Esophagus muscularis mucosa (tissue), 4 donors: Measurements from ENCODE around the gene FASTK. TPM values are rescaled to one million over a fixed set of nuclear protein-coding genes. Genes with fewer than 3 reads are reported as not detected.

ENCODE experiments used
- DNase-seq: peaks from one replicate; pipeline ENCODE4 v3.0.0-alpha.2; 2017; ENCODE audit errors: extremely low spot score
- H3K27ac ChIP-seq, 4 donors: fragments of 200-600 bp; sonication (generic); replicated peaks in 1 of 4; 1 replicate in 3 of 4; 2 replicates in 1 of 4; pipeline ENCODE4 v1.5.1; 2016 to 2019; ENCODE audit warnings: mild to moderate bottlenecking in 1 of 4
- H3K27me3 ChIP-seq, 4 donors: fragments of 200-600 bp; sonication (generic); one replicate each; pipeline versions ENCODE4 v1.5.1 to v1.6.0; 2016 to 2019
- H3K36me3 ChIP-seq, 4 donors: fragments of 200-600 bp; sonication (generic); one replicate each; pipeline ENCODE4 v1.5.1; 2016 to 2019
- H3K4me1 ChIP-seq, 4 donors: fragments of 200-600 bp; sonication (generic); one replicate each; pipeline ENCODE4 v1.5.1; 2016 to 2019
- H3K4me3 ChIP-seq, 4 donors: fragments of 200-600 bp; sonication (generic); 1 replicate in 2 of 4; 2 replicates in 2 of 4; pipeline ENCODE4 v1.5.1; 2016 to 2019; ENCODE audit warnings: mild to moderate bottlenecking in 4 of 4, moderate library complexity in 1 of 4
- H3K9me3 ChIP-seq, 4 donors: fragments of 200-600 bp; sonication (generic); 1 replicate in 3 of 4; 2 replicates in 1 of 4; pipeline ENCODE4 v1.5.1; 2016 to 2019
- EP300 ChIP-seq: sonication (generic); formaldehyde crosslinking; IDR thresholded peaks from one replicate; pipeline ENCODE4 v1.6.1; 2017; ENCODE audit warnings: antibody characterized with exemption
- POLR2A ChIP-seq: fragments of 450-650 bp; IDR thresholded peaks from one replicate; pipeline ENCODE4 v1.6.1; 2017; ENCODE audit warnings: antibody characterized with exemption, moderate library complexity, mild to moderate bottlenecking, low read depth
- POLR2AphosphoS5 ChIP-seq, 2 donors: sonication (generic); formaldehyde crosslinking; IDR thresholded peaks; one replicate each; pipeline ENCODE4 v1.6.1; 2017; ENCODE audit warnings: antibody characterized with exemption in 2 of 2
- WGBS: methylation state at CpG from one replicate; pipeline ENCODE4 v1.1.5; 2018; 5-methylcytosine and 5-hydroxymethylcytosine counted together
- intact Hi-C: fragments of 100-400 bp; cut with DNase I; formaldehyde crosslinking; loops from one replicate; pipeline ENCODE4 v1.15.1; 2023
- total RNA-seq, 4 donors: library from RNA; depleted of rRNA; stranded (reverse); fragments of >200 nt; gene quantifications; one replicate each; pipeline versions ENCODE4 v1.1.0 to v1.2.1, GENCODE V29; 2016
- TF ChIP-seq, protein P1 (sequence below), 3 experiments: fragments of 200-600 bp in 2 of 3; fragments of 450-650 bp in 1 of 3; sonication (generic) in 2 of 3; IDR thresholded peaks; one replicate each; pipeline ENCODE4 v1.5.1; 2017 to 2019; ENCODE audit warnings: antibody characterized with exemption in 3 of 3, mild to moderate bottlenecking in 2 of 3, moderate library complexity in 1 of 3

The FASTK gene
- total RNA-seq, 4 donors from 2014 or later: 45.7 to 74.9 (median 60.4) TPM

DNA sequence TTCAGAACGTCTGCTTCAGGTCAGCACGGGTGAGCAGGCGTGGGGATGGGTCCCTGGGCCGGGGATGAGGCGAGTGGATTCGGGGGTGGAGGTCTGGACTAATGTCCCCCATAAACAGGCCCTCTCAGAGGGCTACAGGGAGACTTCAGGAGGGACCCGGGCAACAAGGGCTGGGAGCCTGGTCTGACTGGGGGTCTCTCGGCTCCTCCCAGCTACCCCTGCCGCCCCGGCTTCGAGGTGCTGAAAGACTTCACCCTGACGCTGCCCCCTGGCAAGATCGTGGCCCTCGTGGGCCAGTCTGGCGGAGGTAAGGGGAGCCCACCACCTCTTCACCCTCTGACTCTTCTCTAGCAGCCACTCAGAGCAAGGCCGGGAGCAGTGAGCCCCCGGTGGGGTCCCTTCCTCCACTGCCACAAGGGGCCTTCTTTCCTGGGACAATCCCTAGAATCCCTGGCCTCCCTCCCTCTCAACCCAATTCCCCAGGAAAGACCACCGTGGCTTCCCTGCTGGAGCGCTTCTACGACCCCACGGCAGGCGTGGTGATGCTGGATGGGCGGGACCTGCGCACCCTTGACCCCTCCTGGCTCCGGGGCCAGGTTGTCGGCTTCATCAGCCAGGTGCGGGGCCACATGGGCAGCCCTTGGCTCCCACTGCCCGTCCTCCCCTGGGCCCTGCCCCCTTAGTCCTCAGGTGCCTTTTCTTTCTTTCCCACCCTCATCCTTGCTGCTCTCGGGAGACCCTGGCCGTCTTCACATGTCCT, 39.8 kb downstream of the FASTK start:
- no peaks in the 10 kb centered on the region for H3K9me3 ChIP-seq
- H3K27me3 ChIP-seq: no peaks in the 10 kb centered on the region
- H3K27ac ChIP-seq: no peak overlapping the region
- no peak overlapping the region for H3K4me3 ChIP-seq
- intact Hi-C loops: no loop called here
- TF ChIP-seq EP300: no peak
- TF ChIP-seq, protein P1, sequence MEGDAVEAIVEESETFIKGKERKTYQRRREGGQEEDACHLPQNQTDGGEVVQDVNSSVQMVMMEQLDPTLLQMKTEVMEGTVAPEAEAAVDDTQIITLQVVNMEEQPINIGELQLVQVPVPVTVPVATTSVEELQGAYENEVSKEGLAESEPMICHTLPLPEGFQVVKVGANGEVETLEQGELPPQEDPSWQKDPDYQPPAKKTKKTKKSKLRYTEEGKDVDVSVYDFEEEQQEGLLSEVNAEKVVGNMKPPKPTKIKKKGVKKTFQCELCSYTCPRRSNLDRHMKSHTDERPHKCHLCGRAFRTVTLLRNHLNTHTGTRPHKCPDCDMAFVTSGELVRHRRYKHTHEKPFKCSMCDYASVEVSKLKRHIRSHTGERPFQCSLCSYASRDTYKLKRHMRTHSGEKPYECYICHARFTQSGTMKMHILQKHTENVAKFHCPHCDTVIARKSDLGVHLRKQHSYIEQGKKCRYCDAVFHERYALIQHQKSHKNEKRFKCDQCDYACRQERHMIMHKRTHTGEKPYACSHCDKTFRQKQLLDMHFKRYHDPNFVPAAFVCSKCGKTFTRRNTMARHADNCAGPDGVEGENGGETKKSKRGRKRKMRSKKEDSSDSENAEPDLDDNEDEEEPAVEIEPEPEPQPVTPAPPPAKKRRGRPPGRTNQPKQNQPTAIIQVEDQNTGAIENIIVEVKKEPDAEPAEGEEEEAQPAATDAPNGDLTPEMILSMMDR (IDR thresholded peaks at IDR 0.05): no peak
- no peak for TF ChIP-seq POLR2A
- TF ChIP-seq POLR2AphosphoS5 (IDR thresholded peaks at IDR 0.05): no peak
- H3K4me1 ChIP-seq: peaks cover 14 to 18% (median 17%) of the 10 kb centered on the region in 4 donors
- peaks cover 14 to 78% (median 66%) of the 10 kb centered on the region in 4 donors for H3K36me3 ChIP-seq
- DNase-seq: no peak
- 86% methylated on average over 15 of the region's 30 CpGs for WGBS

DNA sequence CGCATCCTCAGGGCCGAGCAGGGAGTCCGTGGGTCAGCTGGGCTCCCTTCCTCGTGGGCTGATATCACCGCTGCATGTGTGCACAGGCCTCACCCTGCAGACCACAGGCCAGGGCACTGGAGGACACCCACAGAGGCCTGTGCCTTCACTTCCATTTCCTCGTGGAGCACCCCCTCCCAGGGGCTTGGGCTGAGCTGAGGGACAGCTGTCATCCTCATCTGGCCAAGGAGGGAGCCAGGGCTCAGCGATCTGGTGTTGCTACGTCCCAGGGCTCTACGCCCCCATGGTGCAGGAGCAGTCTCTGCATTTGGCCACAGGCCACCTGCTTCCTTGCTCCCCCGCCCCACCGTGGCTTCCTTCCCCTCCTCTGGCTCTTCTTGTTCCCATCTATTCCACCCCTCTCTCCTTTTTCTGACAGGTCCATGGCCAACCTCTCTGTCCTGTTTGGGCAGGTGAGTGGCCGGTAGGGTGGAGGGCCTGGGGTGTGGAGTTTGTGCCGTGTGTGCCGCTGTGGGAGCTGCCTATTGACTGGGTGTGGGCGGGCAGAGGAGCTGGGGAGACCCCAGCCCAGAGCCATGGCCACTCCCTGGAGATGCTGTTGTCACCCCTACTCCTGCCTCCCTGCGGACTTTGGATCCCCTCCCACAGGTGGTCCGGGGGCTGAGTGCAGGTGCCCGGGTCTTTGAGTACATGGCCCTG, 40.6 kb downstream of the FASTK start:
- Histone ChIP-seq H3K27ac (no peak overlapping the region), H3K36me3 (peaks cover 18 to 78% (median 64%) of the 10 kb centered on the region in 4 donors), H3K4me1 (peaks cover 17 to 19% (median 18%) of the 10 kb centered on the region in 4 donors), H3K9me3 (no peaks in the 10 kb centered on the region), H3K4me3 (no peak overlapping the region), H3K27me3 (no peaks in the 10 kb centered on the region)
- 74% methylated on average over 18 of the region's 18 CpGs for WGBS
- no peak for DNase-seq
- intact Hi-C loops: no loop called here
- TF ChIP-seq POLR2AphosphoS5 (IDR thresholded peaks at IDR 0.05) (no peak), EP300 (no peak), POLR2A (no peak)
- TF ChIP-seq, protein P1 (IDR thresholded peaks at IDR 0.05): no peak

DNA sequence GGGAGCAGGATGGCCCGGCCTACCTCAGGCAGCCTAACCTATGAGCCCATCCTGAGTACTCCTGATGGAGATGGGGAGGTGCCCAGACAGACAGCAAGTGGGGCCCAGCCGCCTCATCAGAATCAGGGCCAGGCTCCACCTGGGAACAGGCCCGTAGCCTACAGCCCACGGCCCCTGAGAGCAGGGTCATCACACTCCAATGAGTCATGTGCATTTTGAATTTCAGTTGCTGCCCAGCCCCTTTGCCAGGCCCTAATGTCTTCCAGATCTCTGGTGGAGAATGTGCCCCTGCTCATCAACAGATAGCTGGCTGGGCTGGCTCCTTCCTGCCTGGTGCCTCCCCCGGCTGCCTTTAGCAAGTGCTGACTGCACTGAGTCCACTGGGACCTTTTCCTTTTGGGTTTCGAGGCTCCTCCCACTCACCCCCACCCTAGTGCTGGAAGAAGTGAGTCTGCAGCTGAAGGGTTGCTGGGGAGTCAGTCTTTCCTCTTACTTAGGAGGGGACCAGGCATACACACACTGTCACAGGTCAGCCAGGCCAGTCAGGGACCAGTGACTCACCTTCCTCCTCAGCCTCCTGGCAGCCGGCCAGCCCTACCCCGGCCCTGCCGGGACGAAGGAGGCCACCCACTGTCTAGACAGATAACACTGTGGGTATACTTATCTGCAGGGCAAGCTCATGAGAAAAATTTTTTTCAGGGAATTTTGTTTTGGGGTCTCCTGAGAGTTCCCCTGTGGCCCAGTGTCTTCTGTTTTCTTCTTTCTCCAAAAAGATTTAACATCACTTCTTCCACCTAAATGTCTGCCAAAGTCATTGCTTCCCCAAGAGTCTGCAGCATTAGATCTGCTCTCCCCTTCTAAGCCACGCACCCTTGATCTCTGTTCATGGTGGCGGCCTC, 41.4 kb downstream of the FASTK start:
- Histone ChIP-seq H3K4me3 (no peak overlapping the region), H3K9me3 (no peaks in the 10 kb centered on the region), H3K36me3 (peaks cover 24 to 78% (median 63%) of the 10 kb centered on the region in 4 donors), H3K27ac (peak overlapping the region; percentile 22 to 50 (median 28)), H3K4me1 (peaks cover 17 to 19% (median 18%) of the 10 kb centered on the region in 4 donors), H3K27me3 (no peaks in the 10 kb centered on the region)
- intact Hi-C loops: no loop called here
- 36% methylated on average over 12 of the region's 12 CpGs for WGBS
- TF ChIP-seq POLR2A: no peak
- TF ChIP-seq POLR2AphosphoS5 (IDR thresholded peaks at IDR 0.05): peak; percentile 48 to 53
- TF ChIP-seq, protein P1 (IDR thresholded peaks at IDR 0.05): no peak
- DNase-seq: no peak

- WGBS: 93% methylated on average over 8 of the region's 17 CpGs
- intact Hi-C loops: no loop called here
- no peak overlapping the region for H3K27ac ChIP-seq
These were observed 44.7 kb downstream of the FASTK start for GRCh38 chr7:151035902-151036301.

More at GRCh38 chr7:151035902-151036301, 44.7 kb downstream of the FASTK start:
- H3K36me3 ChIP-seq: peaks cover 24 to 72% (median 42%) of the 10 kb centered on the region in 4 donors
- H3K4me1 ChIP-seq: peaks cover 17 to 19% (median 18%) of the 10 kb centered on the region in 4 donors
- no peak for TF ChIP-seq POLR2A
- TF ChIP-seq EP300: no peak
- TF ChIP-seq POLR2AphosphoS5 (IDR thresholded peaks at IDR 0.05): no peak
- TF ChIP-seq, protein P1 (IDR thresholded peaks at IDR 0.05): no peak
- no peaks in the 10 kb centered on the region for H3K27me3 ChIP-seq
- DNase-seq: no peak
- H3K4me3 ChIP-seq: no peak overlapping the region
- no peaks in the 10 kb centered on the region for H3K9me3 ChIP-seq
